ENCODE results near the gene TRPT1.

TRPT1 gene

DNA sequence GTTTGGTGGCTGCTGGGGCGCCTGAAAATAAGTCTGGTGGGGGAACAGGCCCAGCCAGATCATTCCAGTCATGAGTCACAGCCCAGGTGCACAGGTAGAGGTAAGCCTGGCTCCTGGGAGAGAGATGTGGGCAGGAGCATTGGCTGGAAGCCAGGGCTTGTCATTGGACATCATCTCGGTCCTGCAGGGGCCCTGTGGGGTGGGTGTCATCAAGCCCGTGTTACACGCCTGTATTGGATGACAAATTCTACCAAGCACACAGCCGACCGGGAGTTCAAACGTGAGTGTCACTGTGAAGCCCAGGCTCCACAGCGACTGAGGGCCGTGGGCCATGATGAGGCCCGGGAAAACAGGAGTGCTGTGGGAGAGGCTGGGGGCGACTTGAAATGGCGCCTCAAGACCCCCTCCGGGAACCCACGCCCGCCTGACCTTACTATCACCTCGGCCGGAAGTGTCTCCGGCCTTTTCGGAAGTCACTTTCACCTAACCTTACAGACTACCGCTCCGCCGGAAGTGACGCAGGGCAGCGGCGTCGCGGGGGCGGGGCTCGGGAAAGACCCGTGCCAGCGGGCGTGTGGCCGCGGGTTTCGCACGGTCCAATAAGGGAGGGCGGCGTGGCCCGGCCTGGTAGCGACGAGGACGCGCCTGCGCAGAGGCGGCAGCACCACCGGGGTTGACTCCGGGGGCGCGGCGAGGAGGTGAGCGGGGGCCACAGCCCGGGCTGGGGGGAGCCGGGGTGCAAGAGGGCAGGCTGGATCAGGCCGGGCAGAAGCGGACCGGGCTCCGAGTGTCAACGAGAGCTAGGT, 14.7 kb upstream of the TRPT1 start, which contains the start of gene FKBP2:
TSS of gene FKBP2 (plus strand) at position 661 of the 806 bp plus-strand sequence. CDS start 1,293 bp downstream, outside the sequence.
- Histone ChIP-seq H4K20me1 (ENCODE audit: insufficient read depth, low read length) (no peaks in the 10 kb centered on the region), H3K4me1 (ENCODE audit: insufficient read depth, low read length, severe bottlenecking) (peaks cover 76% of the 10 kb centered on the region), H3K27me3 (ENCODE audit: insufficient read depth, low read length) (no peaks in the 10 kb centered on the region), H2AFZ (ENCODE audit: low read length) (no peak within 1 kb of the TSS), H3K9me3 (ENCODE audit: low read length) (no peaks in the 10 kb centered on the region), H3K4me3 (ENCODE audit: low read depth, low read length, poor library complexity, severe bottlenecking) (peak within 1 kb of the TSS; percentile 77), H3K79me2 (ENCODE audit: insufficient read depth, low read length) (no peaks in the 10 kb centered on the region; the same call in 1 of the 2 replicates), H3K9me2 (ENCODE audit: low read depth, low read length) (no peaks in the 10 kb centered on the region), H3K4me2 (ENCODE audit: low read length) (peak within 1 kb of the TSS; percentile 91), H3K36me3 (ENCODE audit: insufficient read depth, low read length) (peaks cover 33% of the 10 kb centered on the region; the same call in 1 of the 2 replicates), H3K9ac (ENCODE audit: low read length) (peak within 1 kb of the TSS; percentile 93), H3K27ac (ENCODE audit: low read depth, low read length, poor library complexity, severe bottlenecking) (peak within 1 kb of the TSS; percentile 98), H3F3A (ENCODE audit: insufficient read depth, low read length) (peaks cover 18% of the 10 kb centered on the region; the same call in 1 of the 2 replicates)
- no peak for TF ChIP-seq EZH2 (IDR thresholded peaks at IDR 0.05; ENCODE audit: borderline replicate concordance, low read length)
- TF ChIP-seq, protein P1, sequence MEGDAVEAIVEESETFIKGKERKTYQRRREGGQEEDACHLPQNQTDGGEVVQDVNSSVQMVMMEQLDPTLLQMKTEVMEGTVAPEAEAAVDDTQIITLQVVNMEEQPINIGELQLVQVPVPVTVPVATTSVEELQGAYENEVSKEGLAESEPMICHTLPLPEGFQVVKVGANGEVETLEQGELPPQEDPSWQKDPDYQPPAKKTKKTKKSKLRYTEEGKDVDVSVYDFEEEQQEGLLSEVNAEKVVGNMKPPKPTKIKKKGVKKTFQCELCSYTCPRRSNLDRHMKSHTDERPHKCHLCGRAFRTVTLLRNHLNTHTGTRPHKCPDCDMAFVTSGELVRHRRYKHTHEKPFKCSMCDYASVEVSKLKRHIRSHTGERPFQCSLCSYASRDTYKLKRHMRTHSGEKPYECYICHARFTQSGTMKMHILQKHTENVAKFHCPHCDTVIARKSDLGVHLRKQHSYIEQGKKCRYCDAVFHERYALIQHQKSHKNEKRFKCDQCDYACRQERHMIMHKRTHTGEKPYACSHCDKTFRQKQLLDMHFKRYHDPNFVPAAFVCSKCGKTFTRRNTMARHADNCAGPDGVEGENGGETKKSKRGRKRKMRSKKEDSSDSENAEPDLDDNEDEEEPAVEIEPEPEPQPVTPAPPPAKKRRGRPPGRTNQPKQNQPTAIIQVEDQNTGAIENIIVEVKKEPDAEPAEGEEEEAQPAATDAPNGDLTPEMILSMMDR (IDR thresholded peaks at IDR 0.05; ENCODE audit: low read length): no peak

DNA sequence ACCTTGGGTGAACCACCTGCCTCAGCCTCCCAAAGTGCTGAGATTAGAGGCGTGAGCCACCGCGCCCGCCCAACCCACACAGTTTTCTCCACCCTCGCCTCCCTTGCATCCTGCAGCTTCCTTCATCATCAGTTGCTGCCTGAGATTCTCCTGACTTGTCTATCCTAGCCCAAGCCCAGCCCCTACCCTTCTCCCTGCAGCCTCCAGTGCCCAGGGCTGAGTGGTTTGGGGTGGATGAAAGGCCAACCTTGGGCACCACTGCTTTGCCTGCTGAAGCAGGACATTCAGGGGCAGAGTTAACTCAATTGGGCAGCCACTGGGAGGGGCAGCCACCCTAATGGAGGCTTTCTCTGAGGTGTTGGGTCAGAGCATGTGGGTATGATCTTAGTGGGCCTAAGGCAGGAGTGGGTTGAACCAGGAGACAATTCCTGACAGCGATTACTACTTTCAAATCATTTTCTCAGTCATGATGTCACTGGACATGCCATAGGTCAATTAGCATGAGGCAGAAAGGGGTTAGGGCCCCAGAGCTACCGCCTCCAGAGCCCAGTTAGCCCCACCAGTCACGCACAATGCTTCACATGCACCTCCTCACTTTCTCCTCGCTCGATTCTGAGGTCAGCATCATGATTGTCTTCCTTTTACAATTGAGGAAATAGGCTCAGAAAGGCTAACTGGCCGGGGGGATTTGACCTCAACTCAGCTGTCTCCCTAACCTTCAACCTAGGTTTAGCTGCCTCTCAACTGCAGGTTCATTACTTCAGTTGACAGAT, 13.9 kb upstream of the TRPT1 start:
- H4K20me1 ChIP-seq (ENCODE audit: insufficient read depth, low read length): no peaks in the 10 kb centered on the region
- TF ChIP-seq, protein P1 (IDR thresholded peaks at IDR 0.05; ENCODE audit: low read length): no peak
- no peak for TF ChIP-seq EZH2 (IDR thresholded peaks at IDR 0.05; ENCODE audit: borderline replicate concordance, low read length)
- H2AFZ ChIP-seq (ENCODE audit: low read length): no peak overlapping the region
- H3K36me3 ChIP-seq (ENCODE audit: insufficient read depth, low read length): peaks cover 33% of the 10 kb centered on the region; the same call in 1 of the 2 replicates
- peaks cover 18% of the 10 kb centered on the region; the same call in 1 of the 2 replicates for H3F3A ChIP-seq (ENCODE audit: insufficient read depth, low read length)
- no peaks in the 10 kb centered on the region for H3K9me3 ChIP-seq (ENCODE audit: low read length)
- H3K9me2 ChIP-seq (ENCODE audit: low read depth, low read length): no peaks in the 10 kb centered on the region
- peak overlapping the region; percentile 91 for H3K4me2 ChIP-seq (ENCODE audit: low read length)
- H3K9ac ChIP-seq (ENCODE audit: low read length): peak overlapping the region; percentile 93
- no peaks in the 10 kb centered on the region for H3K79me2 ChIP-seq (ENCODE audit: insufficient read depth, low read length)
- H3K4me3 ChIP-seq (ENCODE audit: low read depth, low read length, poor library complexity, severe bottlenecking): peak overlapping the region; percentile 77
- peaks cover 76% of the 10 kb centered on the region for H3K4me1 ChIP-seq (ENCODE audit: insufficient read depth, low read length, severe bottlenecking)
- no peaks in the 10 kb centered on the region for H3K27me3 ChIP-seq (ENCODE audit: insufficient read depth, low read length)
- H3K27ac ChIP-seq (ENCODE audit: low read depth, low read length, poor library complexity, severe bottlenecking): peak overlapping the region; percentile 98

DNA sequence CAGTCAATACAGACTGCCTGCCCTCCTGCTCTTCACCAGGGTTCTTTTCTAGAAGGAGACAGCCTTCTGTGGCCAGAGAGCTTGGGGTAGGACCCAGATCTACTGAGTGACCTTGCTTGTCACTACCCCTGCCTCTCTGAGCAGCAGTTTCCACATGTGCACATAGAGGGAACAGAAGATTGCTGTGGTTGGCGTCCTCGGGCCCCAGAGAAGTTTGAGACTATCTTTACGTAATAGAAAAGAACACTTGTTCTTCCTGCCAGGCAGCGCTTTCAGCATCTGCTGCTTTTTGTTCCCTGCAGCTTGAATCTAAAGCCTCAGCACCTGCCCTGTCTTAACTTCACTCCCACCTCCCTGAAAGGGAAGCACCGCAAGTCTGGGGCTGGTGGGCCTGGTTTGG, 13.0 kb upstream of the TRPT1 start:
- peaks cover 18% of the 10 kb centered on the region; the same call in 1 of the 2 replicates for H3F3A ChIP-seq (ENCODE audit: insufficient read depth, low read length)
- H2AFZ ChIP-seq (ENCODE audit: low read length): no peak overlapping the region
- no peaks in the 10 kb centered on the region for H3K27me3 ChIP-seq (ENCODE audit: insufficient read depth, low read length)
- no peaks in the 10 kb centered on the region for H3K9me2 ChIP-seq (ENCODE audit: low read depth, low read length)
- H3K4me3 ChIP-seq (ENCODE audit: low read depth, low read length, poor library complexity, severe bottlenecking): no peak overlapping the region
- peak overlapping the region; percentile 91; the same call in 1 of the 2 replicates for H3K4me2 ChIP-seq (ENCODE audit: low read length)
- no peaks in the 10 kb centered on the region for H3K9me3 ChIP-seq (ENCODE audit: low read length)
- TF ChIP-seq EZH2 (IDR thresholded peaks at IDR 0.05; ENCODE audit: borderline replicate concordance, low read length): no peak
- TF ChIP-seq, protein P1 (IDR thresholded peaks at IDR 0.05; ENCODE audit: low read length): no peak
- H3K4me1 ChIP-seq (ENCODE audit: insufficient read depth, low read length, severe bottlenecking): peaks cover 72% of the 10 kb centered on the region
- no peaks in the 10 kb centered on the region for H3K79me2 ChIP-seq (ENCODE audit: insufficient read depth, low read length)
- H4K20me1 ChIP-seq (ENCODE audit: insufficient read depth, low read length): no peaks in the 10 kb centered on the region
- H3K27ac ChIP-seq (ENCODE audit: low read depth, low read length, poor library complexity, severe bottlenecking): peak overlapping the region; percentile 98
- peaks cover 27% of the 10 kb centered on the region; the same call in 1 of the 2 replicates for H3K36me3 ChIP-seq (ENCODE audit: insufficient read depth, low read length)
- H3K9ac ChIP-seq (ENCODE audit: low read length): peak overlapping the region; percentile 93
